ENCODE results near the gene DSG1.

- TF ChIP-seq ZNF274 (IDR thresholded peaks at IDR 0.05; ENCODE audit: low read depth, low read length) (no peak), YY1 (IDR thresholded peaks at IDR 0.05; ENCODE audit: insufficient read depth, insufficient read length) (no peak), SUZ12 (IDR thresholded peaks at IDR 0.05; ENCODE audit: extremely low read depth, insufficient read depth, insufficient read length) (no peak)
These were observed 63.0 kb downstream of the DSG1 start for GRCh38 chr18:31380912-31381311.
